Pons (tissue), 1 donor: ENCODE data around the gene PUM2.

ENCODE experiments used
- DNase-seq: peaks from one replicate; pipeline ENCODE4 v3.0.0-alpha.2; 2016; ENCODE audit warnings: low spot score

Gene PUM2

GRCh38 chr2:20217041-20217970 lies 133.3 kb downstream of the PUM2 start:
- DNase-seq = no peak

- no peak for DNase-seq
These were observed 134.3 kb downstream of the PUM2 start for GRCh38 chr2:20216130-20217025.

GRCh38 chr2:20215183-20216040 lies 135.2 kb downstream of the PUM2 start:
- DNase-seq = no peak

GRCh38 chr2:20214566-20215182 lies 136.0 kb downstream of the PUM2 start:
- DNase-seq = no peak

- no peak for DNase-seq
These were observed 136.7 kb downstream of the PUM2 start for GRCh38 chr2:20213651-20214565.

- DNase-seq = no peak
These were observed 137.7 kb downstream of the PUM2 start for GRCh38 chr2:20212871-20213503.

GRCh38 chr2:20212459-20212870 lies 138.2 kb downstream of the PUM2 start:
- DNase-seq = no peak

GRCh38 chr2:20211860-20212458 lies 138.7 kb downstream of the PUM2 start:
- DNase-seq = no peak

- no peak for DNase-seq
These were observed 139.2 kb downstream of the PUM2 start for GRCh38 chr2:20211420-20211819.

- no peak for DNase-seq
These were observed 140.2 kb downstream of the PUM2 start for GRCh38 chr2:20210462-20210861.

- DNase-seq = no peak
These were observed 141.1 kb downstream of the PUM2 start for GRCh38 chr2:20209373-20210109.

- no peak for DNase-seq
These were observed 142.2 kb downstream of the PUM2 start for GRCh38 chr2:20208476-20208859.

- no peak for DNase-seq
These were observed 143.6 kb downstream of the PUM2 start for GRCh38 chr2:20207051-20207450.

GRCh38 chr2:20205915-20206524 lies 144.6 kb downstream of the PUM2 start:
- no peak for DNase-seq

- DNase-seq = no peak
These were observed 145.6 kb downstream of the PUM2 start for GRCh38 chr2:20205069-20205468.

- DNase-seq = no peak
These were observed 147.0 kb downstream of the PUM2 start for GRCh38 chr2:20203521-20204225.

GRCh38 chr2:20203072-20203471 lies 147.6 kb downstream of the PUM2 start:
- DNase-seq = no peak

GRCh38 chr2:20201671-20202070 lies 149.0 kb downstream of the PUM2 start:
- no peak for DNase-seq
